ENCODE data around the gene NFE2L2.
"Not testable (repeated sequence)": the region's sequence is repeated elsewhere in the genome, so short reads cannot be mapped to it uniquely, and the experiment has no call there.

Gene NFE2L2

DNA sequence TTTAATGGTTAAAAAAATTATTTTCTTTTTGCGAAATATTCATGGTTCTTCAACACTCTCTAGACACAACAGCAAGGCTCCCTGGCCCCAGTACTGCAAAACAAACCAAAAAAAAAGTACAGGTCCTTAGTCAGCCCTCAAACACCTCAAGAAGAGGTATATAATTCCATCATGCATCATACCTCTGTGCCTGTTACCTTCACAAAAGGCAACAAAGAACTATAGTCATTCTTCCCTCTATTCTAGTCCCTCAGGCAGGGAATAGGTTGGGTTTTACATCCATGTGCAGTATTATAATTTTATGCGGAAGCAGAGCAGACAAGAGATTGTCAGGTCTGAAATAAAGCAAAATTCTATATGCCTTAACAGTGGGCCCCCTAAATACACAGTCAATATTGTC, 8.5 kb downstream of the NFE2L2 start:
- DNase-seq (ENCODE audit: low read depth) = no peak

DNA sequence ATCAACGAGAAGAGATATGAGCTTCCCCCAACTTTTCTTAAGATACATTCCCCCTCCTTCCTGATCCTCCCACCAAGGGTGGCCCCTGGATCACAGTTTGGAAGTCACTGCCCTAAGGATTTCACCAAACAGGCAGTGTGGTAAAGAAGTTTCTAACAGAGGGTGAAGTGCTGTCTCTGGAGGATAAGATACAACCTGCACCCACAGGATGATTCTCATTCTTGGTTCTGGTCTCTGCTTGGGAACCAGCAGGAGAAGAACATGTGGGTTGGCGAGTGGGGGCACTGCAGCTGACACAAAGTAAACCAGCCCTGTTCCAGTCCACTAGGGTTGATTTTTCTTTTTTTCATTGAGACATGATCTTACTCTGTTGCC, 9.3 kb downstream of the NFE2L2 start:
- no peak for DNase-seq (ENCODE audit: low read depth)

DNA sequence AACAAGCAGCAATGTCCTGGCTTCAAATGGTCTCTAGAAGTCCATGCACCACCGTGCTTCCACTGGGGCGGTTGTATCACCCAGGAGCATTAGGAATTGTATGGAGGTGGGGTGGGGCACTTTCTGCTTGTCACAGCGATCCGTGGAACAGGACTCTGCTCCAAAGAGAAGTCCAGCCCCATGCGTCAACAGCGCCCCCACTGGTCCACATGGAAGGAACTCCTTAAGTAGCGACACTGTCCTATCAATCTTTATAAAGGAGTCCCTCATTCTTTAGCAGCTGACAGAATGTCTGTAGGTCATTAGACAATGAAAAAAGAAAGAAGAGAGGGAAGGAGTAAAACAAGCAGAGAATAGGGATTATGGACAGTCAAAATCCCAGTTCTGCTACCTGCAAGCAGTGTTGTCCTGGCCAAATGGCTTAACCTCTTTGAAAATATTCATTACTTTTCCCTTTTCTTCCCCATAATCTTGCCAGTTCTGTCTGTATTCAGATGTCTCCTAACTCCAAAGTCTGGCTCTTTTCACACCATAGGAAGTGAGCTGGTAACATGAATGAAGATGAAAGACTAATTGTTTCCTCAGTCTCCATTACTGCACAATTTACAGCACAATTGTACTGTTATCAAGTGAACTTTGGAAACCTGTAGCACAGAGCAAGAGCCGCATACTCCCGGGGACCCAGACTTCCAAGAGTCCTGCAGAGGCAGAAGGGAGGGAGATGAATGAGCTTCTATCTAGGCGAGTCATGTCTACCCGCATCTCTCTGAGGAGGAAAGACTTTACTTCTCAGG, 9.9 kb downstream of the NFE2L2 start:
- DNase-seq (ENCODE audit: low read depth) = no peak

DNA sequence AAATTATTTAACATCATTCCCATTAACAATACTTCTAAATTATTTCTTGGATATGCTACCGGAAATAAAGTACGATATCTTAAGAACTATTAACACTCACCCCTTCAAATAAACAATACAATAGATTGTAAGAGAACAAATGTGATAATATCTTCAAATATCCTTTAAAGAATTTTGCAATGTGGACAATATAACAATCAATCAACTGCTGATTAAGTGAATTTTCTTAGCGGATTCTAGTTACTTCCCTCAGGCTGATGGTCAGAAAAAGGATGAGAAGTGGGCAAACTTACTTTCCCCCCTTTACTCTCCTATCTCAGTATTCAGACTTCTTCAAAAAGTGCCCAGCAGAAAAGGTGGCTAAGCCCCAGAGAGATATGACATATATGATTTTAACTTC, 10.8 kb downstream of the NFE2L2 start:
- DNase-seq (ENCODE audit: low read depth) = no peak

DNA sequence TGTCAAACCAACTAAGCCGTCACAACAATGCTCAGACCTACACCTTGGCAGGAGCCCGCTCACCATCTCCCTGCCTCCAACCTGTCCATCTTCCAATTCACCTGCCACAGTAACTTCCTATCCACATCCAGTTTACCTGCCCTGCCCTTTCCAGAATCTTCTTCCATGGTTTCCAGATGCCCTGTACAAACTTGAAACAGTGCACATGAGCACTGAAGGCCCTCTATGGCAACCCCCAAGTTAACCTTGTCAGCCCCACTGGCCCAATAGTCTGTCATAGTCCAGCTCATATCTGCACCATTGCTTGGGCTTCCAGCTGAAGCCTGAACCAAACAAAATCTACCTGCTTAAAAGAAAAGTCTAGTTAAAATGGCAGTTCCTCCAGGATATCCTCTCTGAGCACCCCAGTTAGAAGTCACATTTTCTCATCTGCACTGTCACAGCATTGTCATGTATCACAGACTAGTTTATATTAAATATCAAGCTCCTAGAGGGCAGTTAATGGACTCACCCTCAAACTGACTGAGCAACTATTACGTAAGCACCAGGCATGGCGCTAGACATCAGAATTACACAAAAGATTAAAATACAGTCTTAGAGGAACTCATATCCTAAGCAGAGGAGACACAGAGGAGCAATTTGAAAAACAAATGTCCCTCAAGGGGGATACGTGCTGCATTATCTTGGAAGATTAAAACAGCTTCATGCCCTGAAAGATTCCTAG, 11.6 kb downstream of the NFE2L2 start:
- no peak for DNase-seq (ENCODE audit: low read depth)

DNA sequence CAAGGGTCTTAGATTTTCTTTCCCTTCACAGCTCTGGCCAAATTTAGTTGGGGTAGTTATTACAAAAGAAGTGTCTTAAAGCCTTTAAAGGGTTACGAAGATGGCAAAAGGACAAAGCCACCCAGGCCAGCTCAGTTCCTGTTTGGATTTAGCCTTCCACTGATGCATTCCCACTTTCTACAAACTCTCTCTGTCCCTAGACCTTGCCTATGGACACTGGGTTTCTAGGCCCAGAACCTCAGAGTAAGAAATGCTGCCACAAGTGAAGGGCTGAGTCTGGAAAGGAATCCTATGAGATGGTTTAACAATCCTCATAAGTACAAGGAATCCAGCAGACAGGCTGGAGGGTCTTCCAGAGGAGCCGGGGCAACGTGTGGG, 13.4 kb downstream of the NFE2L2 start:
- DNase-seq (ENCODE audit: low read depth) = no peak

DNA sequence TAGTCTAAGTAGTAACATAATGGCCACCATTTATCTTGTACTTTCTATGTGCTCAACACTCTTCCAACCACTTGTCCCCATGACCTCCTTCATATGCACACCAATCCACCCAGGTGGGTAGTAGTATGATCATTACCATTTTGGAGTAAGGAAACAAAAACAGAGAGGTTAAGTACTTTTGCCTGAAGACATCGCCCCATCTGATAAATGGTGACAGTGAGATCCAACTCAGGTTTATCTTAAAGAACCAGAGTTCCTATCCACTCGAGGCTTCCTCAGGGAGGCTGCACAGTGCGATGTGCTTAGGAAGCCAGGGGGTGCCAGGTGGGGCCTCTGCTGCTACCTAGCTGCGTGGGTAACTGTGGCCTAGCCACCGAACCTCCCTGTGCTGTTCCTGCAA, 14.1 kb downstream of the NFE2L2 start:
- no peak for DNase-seq (ENCODE audit: low read depth)

DNA sequence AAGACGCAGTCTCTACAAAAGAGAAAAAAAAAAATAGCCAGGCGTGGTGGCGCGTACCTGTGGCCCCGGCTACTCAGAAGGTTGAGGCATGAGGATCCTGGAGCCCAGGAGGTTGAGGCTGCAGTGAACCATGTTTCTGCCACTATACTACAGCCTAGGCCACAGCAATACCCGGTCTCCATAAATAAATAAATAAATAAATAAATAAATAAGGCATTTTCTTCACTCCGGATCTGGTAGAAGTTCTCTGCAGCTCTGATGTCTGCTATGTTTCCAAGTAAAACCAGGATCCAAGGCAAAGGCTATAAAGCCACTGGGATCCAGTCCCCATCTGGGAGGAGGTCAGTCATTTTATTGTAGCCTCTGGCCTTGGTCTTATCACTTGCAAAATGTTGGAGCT, 15.5 kb downstream of the NFE2L2 start:
- no peak for DNase-seq (ENCODE audit: low read depth)

DNA sequence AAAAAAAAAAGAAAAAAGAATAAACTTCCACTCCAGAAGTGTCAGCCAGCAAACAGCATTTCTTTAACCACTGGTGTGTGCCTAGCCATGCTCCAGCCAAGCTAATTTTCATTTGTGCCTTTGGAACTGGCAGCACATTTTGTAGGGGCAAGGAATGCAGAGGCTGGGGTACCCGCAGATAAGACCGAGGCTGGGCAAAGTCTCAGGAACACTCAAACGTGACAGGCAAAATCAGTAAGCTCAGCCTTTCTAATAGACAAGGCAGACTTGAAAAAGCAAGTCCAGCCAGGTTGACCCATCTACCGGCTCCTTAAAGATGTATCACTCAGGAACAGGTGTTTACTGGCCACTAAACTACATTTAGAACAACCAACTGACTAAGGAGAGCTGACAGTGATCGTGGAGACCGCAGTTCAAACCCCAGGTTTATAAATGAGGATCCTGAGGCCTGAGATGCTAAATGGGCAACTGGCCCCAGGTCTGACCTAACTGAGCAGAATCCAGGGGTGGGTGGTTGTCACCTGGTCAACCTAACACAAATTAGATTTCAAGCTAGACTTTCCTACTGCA, 16.7 kb downstream of the NFE2L2 start:
- DNase-seq (ENCODE audit: low read depth) = no peak

DNA sequence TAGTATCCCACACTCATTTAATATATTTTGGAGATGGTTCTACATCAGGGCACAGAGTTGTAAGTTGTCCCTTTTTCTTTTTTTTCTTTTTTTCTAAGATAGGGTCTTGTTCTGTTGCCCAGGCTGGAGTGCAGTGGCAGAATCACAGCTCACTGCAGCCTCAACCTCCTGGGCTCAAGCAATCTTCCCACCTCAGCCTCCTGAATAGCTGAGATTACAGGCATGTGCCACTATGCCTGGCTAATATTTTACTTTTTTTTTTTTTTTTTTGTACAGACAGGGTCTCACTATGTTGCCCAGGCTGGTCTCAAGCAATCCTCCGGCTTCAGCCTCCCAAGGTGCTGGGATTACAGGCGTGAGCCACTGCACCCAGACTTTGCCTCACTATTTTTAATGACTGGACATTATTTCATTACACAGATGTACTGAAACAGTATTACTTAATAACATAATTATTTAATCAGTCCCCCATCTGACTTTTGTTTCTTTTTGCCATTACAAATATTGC, 17.9 kb downstream of the NFE2L2 start:
- DNase-seq (ENCODE audit: low read depth) = not testable (repeated sequence)

DNA sequence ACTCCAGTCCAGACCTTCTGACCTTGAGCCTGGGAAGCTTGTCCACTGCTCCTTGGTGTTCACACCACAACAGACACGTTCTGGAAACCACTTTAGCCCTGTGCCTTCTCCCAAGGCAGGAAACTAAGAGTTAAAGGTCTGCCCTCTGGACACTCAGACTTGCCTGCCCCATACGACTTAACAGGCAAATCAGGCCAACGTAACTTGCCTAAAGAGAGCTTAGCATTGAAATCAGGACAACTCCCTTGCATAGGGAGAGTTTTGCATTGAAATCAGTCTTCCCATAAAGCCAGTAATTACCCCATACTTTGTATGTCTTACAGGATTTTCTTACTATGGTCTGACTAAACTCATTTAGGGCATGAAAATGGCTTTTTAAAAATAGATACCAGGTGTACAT, 18.5 kb downstream of the NFE2L2 start:
- DNase-seq (ENCODE audit: low read depth) = no peak

DNA sequence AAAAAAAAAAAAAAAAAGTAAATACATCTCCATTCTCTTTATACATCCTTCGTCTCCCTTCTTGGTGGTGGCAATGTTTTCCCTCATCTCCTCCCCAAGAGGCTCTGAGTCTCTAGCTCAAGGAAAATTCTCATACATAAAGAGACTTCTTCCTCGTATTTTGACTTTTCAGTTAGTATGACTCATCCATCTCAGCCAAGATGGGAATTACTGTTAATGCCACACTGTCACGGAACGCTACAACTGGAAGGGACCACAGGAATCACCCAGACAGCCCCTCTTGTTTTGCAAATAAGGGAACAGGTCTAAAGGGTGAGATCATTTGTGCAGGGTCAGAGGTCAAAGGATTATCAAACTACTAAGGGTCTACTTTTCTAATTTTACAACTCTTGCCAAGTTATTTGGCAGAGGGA, 19.5 kb downstream of the NFE2L2 start:
- DNase-seq (ENCODE audit: low read depth) = no peak

DNA sequence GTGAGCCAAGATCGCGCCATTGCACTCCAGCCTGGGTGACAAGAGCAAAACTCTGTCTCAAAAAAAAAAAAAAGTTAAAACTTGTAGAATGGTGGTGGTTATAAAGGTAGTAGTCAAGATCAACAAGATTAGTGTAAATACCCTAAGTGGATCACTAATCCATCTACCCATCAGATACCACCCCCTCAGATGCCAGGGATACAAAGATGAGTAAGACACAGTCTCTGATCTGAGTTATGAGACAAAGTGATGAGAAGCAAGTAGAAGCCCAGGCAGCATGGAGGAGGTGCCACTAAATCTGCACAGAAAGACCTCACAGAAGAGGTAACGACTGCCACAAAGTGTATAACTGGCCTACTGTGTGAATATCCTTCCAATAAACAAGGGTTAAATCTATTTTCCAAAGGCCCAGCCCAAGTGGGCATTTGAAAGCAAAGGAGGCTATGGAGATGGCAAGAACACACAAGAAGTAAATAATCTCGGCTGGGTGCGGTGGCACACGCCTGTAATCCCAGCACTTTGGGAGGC, 20.2 kb downstream of the NFE2L2 start:
- no peak for DNase-seq (ENCODE audit: low read depth)

DNA sequence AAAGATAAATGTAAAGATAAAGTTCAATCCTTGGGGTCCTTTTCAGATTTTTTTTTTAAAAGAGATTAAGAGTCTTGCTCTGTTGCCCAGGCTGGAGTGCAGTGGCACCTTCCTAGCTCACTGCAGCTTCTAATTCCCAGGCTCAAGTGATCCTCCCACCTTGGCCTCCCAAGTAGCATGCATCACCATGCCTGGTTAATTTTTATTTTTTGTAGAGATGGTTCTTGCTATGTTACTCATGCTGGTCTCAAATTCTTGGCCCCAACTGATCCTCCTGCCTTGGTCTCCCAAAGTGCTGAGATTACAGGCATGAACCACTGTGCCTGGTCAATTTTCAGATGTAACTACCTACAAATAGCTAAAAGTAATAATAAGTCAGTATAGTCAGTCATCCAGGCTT, 21.1 kb downstream of the NFE2L2 start:
- no peak for DNase-seq (ENCODE audit: low read depth)

DNA sequence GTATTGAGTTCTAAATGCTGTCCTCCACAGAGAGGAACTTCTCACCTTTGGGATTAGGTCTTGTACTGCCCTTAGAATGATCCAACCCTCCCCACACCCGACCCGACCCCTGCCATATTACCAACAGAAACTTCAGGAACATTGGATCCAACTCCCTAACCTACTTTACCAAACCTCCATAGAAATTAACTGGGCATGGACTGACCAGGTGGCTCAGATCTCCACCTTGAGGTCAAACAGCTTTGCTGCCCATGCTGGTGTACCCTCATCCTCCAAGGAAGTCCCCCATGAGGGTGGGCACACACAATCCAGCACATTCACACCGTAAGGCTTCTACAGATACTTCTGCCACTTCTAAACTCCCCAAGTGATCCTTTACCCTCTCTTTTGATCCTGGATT, 21.5 kb downstream of the NFE2L2 start:
- no peak for DNase-seq (ENCODE audit: low read depth)

DNA sequence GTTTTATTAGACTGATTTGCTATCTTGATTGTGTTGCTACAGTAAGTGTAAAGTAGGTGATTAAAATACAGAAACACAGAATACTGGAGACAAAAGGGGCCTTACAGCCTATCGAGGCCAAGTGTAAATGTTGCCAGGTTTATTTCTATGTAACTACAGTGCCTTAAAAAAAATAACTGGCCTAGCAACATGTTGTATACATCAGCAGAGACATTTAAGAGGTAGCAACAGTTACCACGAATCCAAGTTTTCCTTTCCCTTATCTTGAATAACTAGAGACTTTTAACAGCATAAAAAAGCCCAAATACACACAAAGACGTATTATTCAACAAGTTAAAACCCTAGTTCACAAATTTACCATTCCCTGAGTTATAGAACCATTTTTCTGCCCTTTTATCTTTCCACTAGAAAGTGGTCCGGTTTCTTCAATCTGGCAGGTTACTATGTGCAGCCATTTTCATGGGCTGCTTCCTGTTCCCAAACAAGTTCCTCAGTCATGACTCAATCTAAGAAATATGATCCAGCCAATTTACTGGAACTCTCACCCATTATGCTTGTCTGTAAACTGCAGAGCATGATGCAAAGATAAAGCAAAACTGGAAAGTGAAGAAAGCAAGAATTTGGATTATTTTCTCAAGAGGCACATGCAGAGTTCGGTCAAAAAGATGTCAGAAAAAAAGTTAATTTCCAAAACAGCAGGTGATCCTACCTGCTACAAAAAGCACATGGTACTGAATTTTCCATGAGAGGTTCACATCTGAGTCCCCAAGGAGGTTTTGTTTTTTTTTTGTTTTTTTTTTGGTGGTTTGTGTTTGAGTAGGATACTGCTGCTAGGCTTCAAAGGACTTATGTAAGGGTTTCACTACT, 22.2 kb downstream of the NFE2L2 start:
- no peak for DNase-seq (ENCODE audit: low read depth)

DNA sequence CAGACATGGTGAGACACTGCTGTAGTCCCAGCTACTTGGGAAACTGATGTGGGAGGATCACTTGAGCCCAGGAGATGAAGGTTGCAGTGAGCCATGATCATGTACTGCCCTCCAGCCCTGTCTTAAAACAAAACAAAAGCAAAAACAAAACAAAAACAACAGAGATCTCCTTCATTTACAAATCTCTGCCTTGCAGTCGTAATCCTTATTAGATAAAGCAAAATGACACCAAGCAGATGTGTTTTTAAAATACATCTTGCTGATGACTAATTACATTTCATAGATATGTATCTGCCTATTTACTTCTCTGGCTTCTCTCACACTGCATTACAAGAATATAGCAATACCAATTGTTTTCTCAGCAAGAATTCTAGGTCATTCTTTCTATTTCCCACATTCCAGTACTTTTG, 22.8 kb downstream of the NFE2L2 start:
- DNase-seq (ENCODE audit: low read depth) = no peak

DNA sequence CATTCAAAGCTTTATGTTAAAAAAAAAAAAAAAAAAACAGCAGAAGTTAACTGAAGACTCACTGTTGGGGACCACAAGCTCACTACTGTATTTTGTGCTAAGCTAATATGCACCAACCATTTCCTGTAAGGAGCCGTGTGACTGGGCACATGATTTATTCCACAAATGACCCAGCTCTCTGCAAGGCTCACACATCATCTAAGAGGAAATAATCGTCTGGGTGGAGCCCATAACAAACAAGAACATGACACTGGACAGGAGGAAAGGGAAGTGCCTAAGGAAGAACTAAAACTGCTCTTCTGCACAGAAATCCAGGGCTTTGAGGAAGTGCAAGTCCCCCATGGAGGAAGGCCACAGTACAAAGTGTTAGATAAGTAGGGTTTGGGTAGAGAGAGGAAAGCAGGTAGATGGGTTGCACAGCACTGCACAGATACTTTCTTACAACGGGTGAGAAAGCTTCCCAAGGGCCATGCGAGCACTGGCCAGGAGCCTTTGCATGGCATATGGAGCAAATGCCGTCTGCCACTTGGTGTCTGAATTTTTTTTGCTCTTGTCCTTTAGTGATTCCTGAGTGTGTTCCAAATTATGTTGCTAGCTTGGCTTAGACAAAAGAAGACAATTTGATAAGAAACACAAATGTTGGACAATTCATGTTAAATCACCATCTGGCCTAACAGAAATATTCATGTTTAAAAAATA, 24.4 kb downstream of the NFE2L2 start:
- no peak for DNase-seq (ENCODE audit: low read depth)

DNA sequence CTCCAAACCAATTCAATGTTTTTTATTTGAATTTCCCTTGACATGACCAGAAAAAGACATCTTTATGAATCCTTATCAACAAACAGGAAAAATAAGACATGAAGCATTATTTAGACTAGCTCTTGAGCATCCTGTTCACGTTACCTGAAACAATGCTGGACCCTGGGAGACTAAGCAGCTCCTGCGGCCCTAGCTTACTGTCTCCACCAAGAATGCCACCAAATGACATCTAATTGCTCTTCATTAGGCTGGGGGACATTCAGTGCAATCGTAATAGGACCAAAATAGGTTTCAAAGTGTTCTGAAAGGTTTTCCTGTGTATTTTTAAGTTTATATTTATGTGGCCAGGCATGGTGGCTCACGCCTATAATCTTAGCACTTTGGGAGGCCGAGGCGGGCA, 25.5 kb downstream of the NFE2L2 start:
- no peak for DNase-seq (ENCODE audit: low read depth)

DNA sequence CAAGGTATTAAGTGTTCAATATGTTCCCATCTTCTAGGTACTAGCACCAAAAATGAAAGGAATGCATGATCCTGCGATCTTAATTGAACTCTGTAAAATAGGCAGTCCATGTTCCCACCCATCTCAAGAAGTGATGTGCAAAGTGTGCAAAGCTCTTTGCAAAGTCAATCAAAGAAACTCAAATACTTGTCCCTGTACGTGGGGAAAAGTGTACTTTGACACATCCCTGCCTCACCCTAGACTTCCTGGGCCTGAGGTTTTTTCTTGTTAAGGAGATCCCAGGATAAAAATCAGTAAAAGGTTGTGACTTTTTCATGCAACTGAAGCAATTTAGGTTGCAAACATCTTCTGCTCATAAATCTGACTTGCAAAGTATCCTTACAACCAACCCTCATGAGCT, 26.6 kb downstream of the NFE2L2 start:
- no peak for DNase-seq (ENCODE audit: low read depth)

DNA sequence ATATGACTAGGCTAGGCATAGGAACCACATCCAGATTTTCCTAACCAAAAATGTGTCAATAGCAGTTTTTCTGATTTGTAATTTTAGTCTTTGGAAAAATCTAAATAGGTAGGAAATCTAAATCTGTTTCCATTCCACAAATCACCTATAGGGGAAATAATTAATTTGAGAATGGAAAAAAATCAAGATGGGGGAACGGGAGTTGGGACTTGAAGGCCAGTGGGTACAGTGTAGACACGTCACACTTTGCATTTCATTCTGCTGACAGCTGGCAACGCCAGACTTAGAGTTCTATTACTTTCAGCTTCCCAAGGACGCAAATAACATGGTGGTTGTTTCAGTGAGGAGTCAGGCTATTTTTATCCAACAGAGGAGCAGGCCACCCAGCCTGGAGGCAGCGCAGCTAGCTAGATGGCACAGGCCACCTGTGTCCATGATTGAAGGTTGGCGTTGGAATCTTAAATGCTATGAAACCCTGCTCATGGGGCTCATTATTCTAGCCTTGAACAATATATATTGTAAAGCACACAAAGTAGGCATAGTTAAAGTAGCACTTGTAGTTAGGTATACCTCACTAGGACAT, 28.6 kb downstream of the NFE2L2 start:
- DNase-seq (ENCODE audit: low read depth) = no peak

Measured in activated T-cell treated with anti-CD3 and anti-CD28 coated beads for 24 hours (primary cell).